HepG2 (cell line): ENCODE results near the gene POLR1G. TPM values are rescaled to one million over a fixed set of nuclear protein-coding genes. Genes with fewer than 3 reads are reported as not detected.
A peak's percentile ranks its signal among the peaks of the same experiment; 100 is the strongest.

ENCODE experiments used
- BCL3 ChIP-seq: sonication (generic); formaldehyde crosslinking; IDR thresholded peaks from 2 replicates; pipeline ENCODE4 v1.5.1; 2020; ENCODE audit warnings: mild to moderate bottlenecking, missing genetic modification reagents, moderate library complexity
- ESRRA ChIP-seq: sonication (generic); formaldehyde crosslinking; IDR thresholded peaks from 2 replicates; pipeline ENCODE4 v1.5.1; 2020; ENCODE audit warnings: mild to moderate bottlenecking, low read depth, missing genetic modification reagents
- GTF2F1 ChIP-seq: fragments of 150-350 bp; IDR thresholded peaks from 2 replicates; pipeline ENCODE4 v1.6.1; 2014; ENCODE audit warnings: low read length
- JDP2 ChIP-seq: sonication (generic); formaldehyde crosslinking; IDR thresholded peaks from 2 replicates; pipeline ENCODE4 v1.8.1; 2022; ENCODE audit warnings: missing genetic modification reagents, borderline replicate concordance
- KLF6 ChIP-seq: IDR thresholded peaks from 2 replicates; pipeline ENCODE4 v1.8.0; 2016; ENCODE audit warnings: missing biosample characterization, missing genetic modification reagents
- LCORL ChIP-seq, 2 experiments: fragments of 450-650 bp in 1 of 2; sonication (generic) in 1 of 2; formaldehyde crosslinking in 1 of 2; IDR thresholded peaks; 2 replicates each; pipeline versions ENCODE4 v1.5.0 to v1.6.1; 2017 to 2020; ENCODE audit warnings: antibody characterized with exemption in 1 of 2, missing genetic modification reagents in 1 of 2
- TAF1 ChIP-seq: sonication (generic); formaldehyde crosslinking; IDR thresholded peaks from 2 replicates; pipeline ENCODE4 v1.4.0; 2020; ENCODE audit warnings: missing genetic modification reagents
- TFE3 ChIP-seq: IDR thresholded peaks from 2 replicates; pipeline ENCODE4 v1.6.1; 2016
- TRIM24 ChIP-seq: sonication (generic); formaldehyde crosslinking; IDR thresholded peaks from 2 replicates; pipeline ENCODE4 v1.8.0; 2022; ENCODE audit warnings: mild to moderate bottlenecking, missing genetic modification reagents
- ZFY ChIP-seq: sonication (generic); formaldehyde crosslinking; IDR thresholded peaks from 2 replicates; pipeline ENCODE4 v1.4.0; 2020; ENCODE audit warnings: missing genetic modification reagents
- ZNF318 ChIP-seq: sonication (generic); formaldehyde crosslinking; IDR thresholded peaks from 2 replicates; pipeline ENCODE4 v1.4.0; 2020; ENCODE audit warnings: mild to moderate bottlenecking, missing genetic modification reagents
- ZNF766 ChIP-seq: sonication (generic); formaldehyde crosslinking; IDR thresholded peaks from 2 replicates; pipeline ENCODE4 v1.5.0; 2020; ENCODE audit warnings: missing genetic modification reagents, borderline replicate concordance
- polyA plus RNA-seq, 8 experiments: library from polyadenylated mRNA; depleted of rRNA in 3 of 8; stranded (reverse) in 7 of 8; unstranded in 1 of 8; fragments of >200 nt; fragmentation: Illumina TruSeq in 4 of 8; extraction: Trizol in 4 of 8; gene quantifications; 2 replicates each; pipeline versions ENCODE4 v1.2.1 to v1.2.3, GENCODE V29; 2011 to 2016; ENCODE audit warnings: low read depth in 4 of 8, missing spikeins in 1 of 8, mixed read lengths in 1 of 8; ENCODE audit not compliant: insufficient read depth in 1 of 8
- total RNA-seq, 5 experiments: library from RNA; depleted of rRNA; stranded (reverse); fragments of >200 nt; fragmentation: Illumina TruSeq; extraction: Trizol; gene quantifications; 2 replicates each; pipeline ENCODE4 v1.2.3, GENCODE V29; 2016; ENCODE audit warnings: low read depth in 1 of 5
- TF ChIP-seq, protein P1 (sequence below): sonication (generic); formaldehyde crosslinking; IDR thresholded peaks from 2 replicates; pipeline ENCODE4 v1.8.1; 2023; ENCODE audit warnings: missing genetic modification reagents, inconsistent platforms, borderline replicate concordance

Gene POLR1G
- total and polyA plus RNA-seq, 2 of the 13 experiments (the other 11 are each of a cell fraction or from before 2014, with no cell fraction given), result 3.5 to 20.8 TPM

DNA sequence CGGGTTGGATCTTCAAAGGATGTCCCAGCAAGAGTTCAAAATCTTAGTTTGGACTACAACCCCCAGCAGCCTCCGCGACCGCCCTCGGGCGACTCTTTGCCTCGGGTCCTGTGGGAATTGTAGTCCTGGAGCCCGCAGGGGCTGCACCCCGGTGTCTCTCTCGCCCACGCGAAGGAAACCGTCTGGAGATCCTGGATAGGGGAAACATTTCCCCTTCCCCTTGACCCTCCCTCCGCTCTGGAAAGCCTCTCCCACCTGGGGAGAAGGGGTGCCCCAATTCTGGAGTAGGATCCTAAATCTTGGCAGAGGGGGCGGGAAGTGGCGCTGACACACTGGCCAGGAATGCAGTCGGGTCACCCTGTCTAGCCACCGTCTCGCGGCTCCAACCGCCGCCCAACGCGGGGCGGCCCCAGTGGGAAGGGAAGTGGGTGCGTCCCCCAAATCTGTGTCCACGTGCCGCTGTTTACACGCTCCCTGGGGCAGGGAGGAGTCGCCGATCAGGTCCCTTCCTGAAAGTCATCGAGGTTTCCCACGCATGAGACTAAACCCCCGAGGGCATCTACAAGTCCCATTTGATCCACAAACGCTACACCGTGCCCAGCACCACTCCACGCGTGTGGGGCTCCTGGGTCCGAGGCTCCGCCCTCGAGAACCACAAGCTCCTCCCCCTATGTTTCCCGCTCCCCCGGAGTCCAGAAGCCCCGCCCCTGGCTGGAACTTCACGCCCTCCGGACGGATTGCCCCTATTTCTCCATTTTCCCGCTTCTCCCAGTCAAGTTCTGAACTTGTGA is 814 bp upstream of the POLR1G start (continued):
- no peak; the same call in 1 of the 2 replicates for TF ChIP-seq BCL3 (CRISPR knock-in tag)
- no peak for TF ChIP-seq ZNF318 (CRISPR knock-in tag)
- no peak for TF ChIP-seq LCORL (IDR thresholded peaks at IDR 0.05)
- no peak; the same call in 1 of the 2 replicates for TF ChIP-seq LCORL (CRISPR knock-in tag; IDR thresholded peaks at IDR 0.05)
- TF ChIP-seq TAF1 (CRISPR knock-in tag), result no peak; the same call in 1 of the 2 replicates
- TF ChIP-seq ESRRA (CRISPR knock-in tag), result no peak
- TF ChIP-seq TFE3, result 0 out of 2 replicates have a peak, but pooled peaks have one; percentile 19
- TF ChIP-seq JDP2 (CRISPR knock-in tag), result no peak
- no peak for TF ChIP-seq GTF2F1
- TF ChIP-seq, protein P1, sequence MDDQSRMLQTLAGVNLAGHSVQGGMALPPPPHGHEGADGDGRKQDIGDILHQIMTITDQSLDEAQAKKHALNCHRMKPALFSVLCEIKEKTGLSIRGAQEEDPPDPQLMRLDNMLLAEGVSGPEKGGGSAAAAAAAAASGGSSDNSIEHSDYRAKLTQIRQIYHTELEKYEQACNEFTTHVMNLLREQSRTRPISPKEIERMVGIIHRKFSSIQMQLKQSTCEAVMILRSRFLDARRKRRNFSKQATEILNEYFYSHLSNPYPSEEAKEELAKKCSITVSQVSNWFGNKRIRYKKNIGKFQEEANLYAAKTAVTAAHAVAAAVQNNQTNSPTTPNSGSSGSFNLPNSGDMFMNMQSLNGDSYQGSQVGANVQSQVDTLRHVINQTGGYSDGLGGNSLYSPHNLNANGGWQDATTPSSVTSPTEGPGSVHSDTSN (CRISPR knock-in tag), result no peak
- TF ChIP-seq ZNF766 (CRISPR knock-in tag), result no peak
- TF ChIP-seq ZFY (CRISPR knock-in tag), result 0 out of 2 replicates have a peak, but pooled peaks have one; percentile 25
- no peak for TF ChIP-seq TRIM24 (CRISPR knock-in tag)
- 0 out of 2 replicates have a peak, but pooled peaks have one; percentile 12 for TF ChIP-seq KLF6 (CRISPR knock-in tag)
